ENCODE data around the gene VIM.
"Not testable (repeated sequence)": the region's sequence is repeated elsewhere in the genome, so short reads cannot be mapped to it uniquely, and the experiment has no call there.

Gene VIM

GRCh38 chr10:17233286-17233991 is 5.4 kb downstream of the VIM start:
- DNase-seq (ENCODE audit: low read depth) = no peak

- DNase-seq (ENCODE audit: low read depth) = no peak
Measured at GRCh38 chr10:17234431-17234945, 6.4 kb downstream of the VIM start.

DNA sequence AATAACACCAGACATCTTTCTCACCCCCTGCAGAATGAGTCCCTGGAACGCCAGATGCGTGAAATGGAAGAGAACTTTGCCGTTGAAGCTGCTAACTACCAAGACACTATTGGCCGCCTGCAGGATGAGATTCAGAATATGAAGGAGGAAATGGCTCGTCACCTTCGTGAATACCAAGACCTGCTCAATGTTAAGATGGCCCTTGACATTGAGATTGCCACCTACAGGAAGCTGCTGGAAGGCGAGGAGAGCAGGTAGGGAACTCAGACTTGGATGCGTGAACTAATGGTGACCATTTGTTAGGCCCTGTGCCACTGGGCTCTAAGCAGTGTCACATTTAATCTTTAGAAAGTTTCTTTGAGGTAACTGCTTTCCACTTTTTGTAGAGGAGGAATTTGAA is 7.1 kb downstream of the VIM start:
- DNase-seq (ENCODE audit: low read depth) = no peak

- no peak for DNase-seq (ENCODE audit: low read depth)
Measured at GRCh38 chr10:17236468-17237148, 8.6 kb downstream of the VIM start.

GRCh38 chr10:17237149-17237527 is 9.1 kb downstream of the VIM start:
- DNase-seq (ENCODE audit: low read depth) = no peak

- DNase-seq (ENCODE audit: low read depth) = no peak
Measured at GRCh38 chr10:17237915-17238444, 9.9 kb downstream of the VIM start.

- no peak for DNase-seq (ENCODE audit: low read depth)
Measured at GRCh38 chr10:17238445-17239291, 10.6 kb downstream of the VIM start.

GRCh38 chr10:17239345-17240085 is 11.5 kb downstream of the VIM start:
- DNase-seq (ENCODE audit: low read depth) = no peak

DNA sequence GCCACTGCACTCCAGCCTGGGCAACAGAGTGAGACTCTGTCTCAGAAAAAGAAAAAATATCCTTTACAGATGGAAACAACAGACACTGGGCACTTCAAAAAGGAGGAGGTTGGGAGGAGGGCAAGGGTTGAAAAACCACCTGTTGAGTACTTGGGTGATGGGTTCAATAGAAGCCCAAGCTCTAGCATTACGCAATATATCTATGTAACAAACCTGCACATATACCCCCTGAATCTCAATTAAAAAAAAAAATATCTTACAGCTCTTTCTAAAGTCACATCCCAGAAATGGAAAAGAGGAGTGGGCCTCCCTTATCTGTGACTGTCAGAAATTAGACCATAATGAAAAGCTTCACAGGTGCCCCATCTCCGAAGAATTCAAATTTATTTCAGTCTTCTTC is 12.1 kb downstream of the VIM start:
- no peak for DNase-seq (ENCODE audit: low read depth)

DNA sequence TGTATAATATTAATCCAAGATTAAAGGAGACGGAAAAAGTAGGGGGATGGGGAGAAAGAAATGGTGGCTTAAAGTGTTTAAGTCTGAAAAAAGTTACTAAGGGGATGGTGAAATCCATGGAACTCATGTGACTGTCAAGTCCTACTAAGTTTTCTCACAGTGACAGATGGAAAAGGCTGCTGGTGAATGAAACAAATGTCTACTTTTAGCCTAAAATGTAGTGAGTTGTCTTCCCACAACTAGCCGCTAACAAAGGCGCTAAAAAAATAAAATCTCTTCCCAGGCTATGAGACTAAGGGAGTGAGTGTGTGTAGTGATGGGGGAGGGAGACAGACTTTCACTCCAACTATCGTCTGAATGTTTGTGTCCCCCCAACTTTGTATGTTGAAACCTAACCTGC is 12.6 kb downstream of the VIM start:
- DNase-seq (ENCODE audit: low read depth) = no peak

DNA sequence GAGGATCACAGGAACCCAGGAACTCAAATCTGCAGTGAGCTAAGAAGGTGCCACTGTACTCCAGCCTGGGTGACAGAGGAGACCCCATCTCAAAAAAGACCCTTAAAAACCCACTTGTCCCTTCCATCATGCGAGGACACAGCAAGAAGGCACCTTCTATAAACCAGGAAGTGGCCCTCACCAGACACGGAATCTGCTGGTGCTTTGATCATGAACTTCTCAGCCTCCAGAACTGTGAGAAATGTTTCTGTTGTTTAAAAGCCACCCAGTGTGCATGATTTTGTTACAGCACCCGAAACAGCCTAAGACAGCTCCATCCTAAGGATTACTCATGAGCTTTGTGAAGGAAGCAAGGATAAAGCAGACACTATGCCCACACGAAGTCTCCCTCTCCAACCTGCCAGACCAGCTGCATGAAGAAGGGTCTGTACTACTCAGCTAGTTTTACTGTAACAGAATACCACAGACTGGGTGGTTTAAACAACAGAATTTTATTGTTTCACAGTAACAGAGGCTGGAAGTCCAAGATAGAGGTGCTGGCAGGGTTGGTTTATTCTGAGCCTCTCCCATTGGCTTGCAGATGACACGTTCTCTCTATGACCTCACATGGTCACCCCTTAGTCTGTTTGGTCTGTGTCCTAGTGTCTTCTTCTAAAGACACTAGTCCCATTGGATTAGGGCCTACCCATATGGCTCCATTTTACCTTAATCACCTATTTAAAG is 13.7 kb downstream of the VIM start:
- DNase-seq (ENCODE audit: low read depth) = no peak

- no peak for DNase-seq (ENCODE audit: low read depth)
Measured at GRCh38 chr10:17244700-17245365, 16.8 kb downstream of the VIM start.

DNA sequence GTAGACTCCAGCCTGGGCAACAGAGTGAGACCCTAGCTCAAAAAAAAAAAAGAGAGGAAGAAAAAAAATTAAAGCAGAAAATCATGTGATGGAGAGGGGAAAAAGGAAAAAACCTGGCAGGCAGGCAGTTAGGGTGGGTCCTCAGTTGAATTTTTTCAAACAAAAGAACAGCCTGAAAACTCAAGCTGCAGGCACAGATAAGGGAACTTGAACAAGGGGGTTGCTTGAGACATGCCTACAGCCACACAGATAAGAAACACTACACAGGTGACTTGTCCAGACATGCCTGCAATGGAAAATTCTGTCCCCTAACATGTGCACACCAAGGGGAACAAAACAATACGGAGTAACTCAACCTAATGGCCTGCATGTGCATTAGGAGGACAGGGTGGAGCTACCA is 19.2 kb downstream of the VIM start:
- no peak for DNase-seq (ENCODE audit: low read depth)

- no peak for DNase-seq (ENCODE audit: low read depth)
Measured at GRCh38 chr10:17248964-17249363, 20.9 kb downstream of the VIM start.

DNA sequence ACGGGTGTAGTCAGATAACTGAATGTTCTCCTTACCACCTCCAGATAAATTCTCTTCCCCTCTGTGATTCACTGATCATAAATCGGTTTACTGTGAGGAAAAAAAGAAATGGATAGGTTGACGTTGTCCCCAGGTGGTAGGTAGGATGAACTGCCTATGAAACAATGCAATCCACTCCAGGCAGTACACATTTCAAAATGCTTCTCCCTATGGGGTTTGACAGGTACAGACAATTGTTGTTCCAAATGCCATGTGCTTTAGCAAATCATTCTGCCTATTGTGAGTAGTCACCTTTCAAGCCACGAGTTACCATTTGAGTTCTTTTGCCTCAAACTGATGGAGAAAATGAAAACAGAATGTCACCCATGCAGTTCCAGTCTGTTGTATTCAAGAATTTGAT is 21.8 kb downstream of the VIM start:
- no peak for DNase-seq (ENCODE audit: low read depth)

- no peak for DNase-seq (ENCODE audit: low read depth)
Measured at GRCh38 chr10:17250736-17251135, 22.7 kb downstream of the VIM start.

DNA sequence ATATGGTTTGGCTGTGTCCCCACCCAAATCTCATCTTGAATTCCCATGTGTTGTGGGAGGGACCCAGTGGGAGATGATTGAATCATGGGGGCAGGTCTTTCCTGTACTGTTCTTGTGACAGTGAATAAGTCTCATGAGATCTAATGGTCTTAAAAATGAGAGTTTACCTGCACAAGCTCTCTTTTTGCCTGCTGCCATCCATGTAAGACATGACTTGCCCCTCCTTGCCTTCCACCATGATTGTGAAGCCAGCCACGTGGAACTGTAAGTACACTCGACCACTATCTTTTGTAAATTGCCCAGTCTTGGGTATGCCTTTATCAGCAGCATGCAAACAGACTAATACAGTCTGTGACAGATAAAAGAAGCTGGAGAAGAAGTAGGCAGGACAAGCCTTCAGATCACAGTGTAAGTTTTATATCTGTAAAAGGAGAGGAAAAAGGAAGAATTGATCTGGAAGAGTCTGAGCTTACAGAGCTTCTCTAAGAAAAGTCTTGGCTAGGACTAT is 26.6 kb downstream of the VIM start:
- DNase-seq (ENCODE audit: low read depth) = not testable (repeated sequence)

GRCh38 chr10:17255512-17255911 is 27.5 kb downstream of the VIM start:
- DNase-seq (ENCODE audit: low read depth) = no peak

- DNase-seq (ENCODE audit: low read depth) = no peak
Measured at GRCh38 chr10:17256051-17256450, 28.0 kb downstream of the VIM start.

DNA sequence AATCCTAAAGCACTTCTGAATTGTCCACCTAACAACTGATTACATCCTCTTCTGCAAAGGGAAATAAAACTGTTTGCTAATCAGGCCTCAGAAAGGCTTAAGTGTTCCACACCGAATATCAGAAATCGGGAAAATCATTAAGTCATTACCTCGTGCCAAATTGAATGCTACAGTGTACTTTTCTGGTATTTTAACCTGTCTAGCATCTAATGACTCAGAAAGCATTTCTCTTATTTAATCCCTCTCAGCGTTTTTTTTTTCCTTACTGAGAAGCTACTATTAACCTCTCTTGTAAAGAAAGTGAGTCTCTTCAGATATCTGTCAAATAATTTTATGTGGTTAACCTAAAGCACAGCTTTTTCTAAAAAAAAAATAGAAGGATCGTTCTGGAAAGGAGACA is 28.6 kb downstream of the VIM start:
- DNase-seq (ENCODE audit: low read depth) = no peak

All from activated T-cell treated with anti-CD3 and anti-CD28 coated beads for 48 hours (primary cell).